ENCODE measurements around the gene FAM222A.

- TF ChIP-seq CTCF (conservative IDR thresholded peaks at IDR 0.05; ENCODE audit: low read depth, low read length) (no peak), POLR2A (IDR thresholded peaks at IDR 0.05; ENCODE audit: low read depth, low read length) (no peak), MAFK (IDR thresholded peaks at IDR 0.05; ENCODE audit: low read depth, low read length) (no peak), BHLHE40 (IDR thresholded peaks at IDR 0.05; ENCODE audit: low read depth, low read length) (no peak), RAD21 (IDR thresholded peaks at IDR 0.05; ENCODE audit: low read length) (no peak), USF2 (IDR thresholded peaks at IDR 0.05; ENCODE audit: low read depth, low read length) (no peak), SMC3 (IDR thresholded peaks at IDR 0.05; ENCODE audit: low read depth, low read length) (no peak), RFX5 (IDR thresholded peaks at IDR 0.05; ENCODE audit: low read depth, low read length) (no peak), RCOR1 (IDR thresholded peaks at IDR 0.05; ENCODE audit: insufficient replicate concordance, low read length) (no peak), CEBPB (IDR thresholded peaks at IDR 0.05; ENCODE audit: low read depth, low read length) (no peak)
These were observed 24.2 kb upstream of the FAM222A start for GRCh38 chr12:109689426-109689825.
